K562 (cell line): ENCODE measurements around the gene SPIRE1. TPM values are rescaled to one million over a fixed set of nuclear protein-coding genes. Genes with fewer than 3 reads are reported as not detected.

Experiments
- ARID1B ChIP-seq: fragments of 450-650 bp; IDR thresholded peaks from 2 replicates; pipeline ENCODE4 v1.6.1; 2016; ENCODE audit warnings: antibody characterized with exemption, mild to moderate bottlenecking, inconsistent platforms
- BCL6 ChIP-seq: fragments of 250-450 bp; sonication (Bioruptor Pico); IDR thresholded peaks from 2 replicates; pipeline ENCODE4 v1.4.0; 2020
- ELK1 ChIP-seq: sonication (generic); formaldehyde crosslinking; IDR thresholded peaks from 2 replicates; pipeline ENCODE4 v1.8.1; 2022; ENCODE audit warnings: missing genetic modification reagents
- ERF ChIP-seq: fragments of 450-650 bp; formaldehyde crosslinking; IDR thresholded peaks from 2 replicates; pipeline ENCODE4 v1.4.0; 2020; ENCODE audit warnings: mild to moderate bottlenecking, mixed read lengths
- ESRRB ChIP-seq: fragments of 250-450 bp; sonication (Bioruptor Pico); IDR thresholded peaks from 2 replicates; pipeline ENCODE4 v1.5.0; 2020; ENCODE audit warnings: mild to moderate bottlenecking, moderate library complexity, borderline replicate concordance
- FOS ChIP-seq: IDR thresholded peaks from 3 replicates; pipeline ENCODE4 v1.6.1; 2011; ENCODE audit not compliant: insufficient read length; ENCODE audit errors: extremely low read depth
- GTF2F1 ChIP-seq: IDR thresholded peaks from 2 replicates; pipeline ENCODE4 v1.6.1; 2011; ENCODE audit warnings: low read depth, low read length, improper control_type of control experiment
- HLTF ChIP-seq: fragments of 450-650 bp; IDR thresholded peaks from 2 replicates; pipeline ENCODE4 v1.6.1; 2016
- ILK ChIP-seq: fragments of 450-650 bp; IDR thresholded peaks from 2 replicates; pipeline ENCODE4 v1.6.1; 2016; ENCODE audit warnings: missing genetic modification characterization, low read depth, mild to moderate bottlenecking, missing compliant biosample characterization, moderate library complexity, borderline replicate concordance
- JUN ChIP-seq, 2 experiments: sonication (generic) in 1 of 2; formaldehyde crosslinking in 1 of 2; IDR thresholded peaks; 2 replicates each; pipeline versions ENCODE4 v1.6.1 to v1.8.0; 2012 to 2022; ENCODE audit warnings: borderline replicate concordance in 2 of 2, mild to moderate bottlenecking in 2 of 2, improper control_type of control experiment in 1 of 2, low read depth in 1 of 2, low read length in 1 of 2, missing genetic modification reagents in 1 of 2
- MAFG ChIP-seq: fragments of 450-650 bp; conservative IDR thresholded peaks from 2 replicates; pipeline ENCODE4 v1.6.1; 2016; ENCODE audit warnings: missing genetic modification characterization, missing compliant biosample characterization
- MEIS2 ChIP-seq: fragments of 450-650 bp; IDR thresholded peaks from 2 replicates; pipeline ENCODE4 v1.6.1; 2014; ENCODE audit warnings: mild to moderate bottlenecking; ENCODE audit not compliant: partially characterized antibody
- NFE2 ChIP-seq: IDR thresholded peaks from 2 replicates; pipeline ENCODE4 v1.6.1; 2014; ENCODE audit warnings: antibody characterized with exemption, low read depth
- NFRKB ChIP-seq: fragments of 450-650 bp; IDR thresholded peaks from 2 replicates; pipeline ENCODE4 v1.6.1; 2016; ENCODE audit warnings: low read depth
- PKNOX1 ChIP-seq: fragments of 450-650 bp; IDR thresholded peaks from 2 replicates; pipeline ENCODE4 v1.6.1; 2016
- POU5F1 ChIP-seq: fragments of 150-350 bp; IDR thresholded peaks from 2 replicates; pipeline ENCODE4 v1.6.1; 2014; ENCODE audit warnings: borderline replicate concordance, low read length, low read depth, mild to moderate bottlenecking; ENCODE audit not compliant: partially characterized antibody
- RCOR1 ChIP-seq, 2 experiments: IDR thresholded peaks; 2 replicates each; pipeline ENCODE4 v1.6.1; 2012; ENCODE audit warnings: low read depth in 2 of 2, low read length in 2 of 2, borderline replicate concordance in 1 of 2, improper control_type of control experiment in 1 of 2
- SMARCE1 ChIP-seq: fragments of 450-650 bp; IDR thresholded peaks from 2 replicates; pipeline ENCODE4 v1.7.1; 2016; ENCODE audit warnings: mild to moderate bottlenecking
- ZNF134 ChIP-seq: fragments of 250-450 bp; sonication (Bioruptor Pico); conservative IDR thresholded peaks from 2 replicates; pipeline ENCODE4 v1.4.0; 2020
- ZNF217 ChIP-seq: sonication (generic); formaldehyde crosslinking; IDR thresholded peaks from 2 replicates; pipeline ENCODE4 v1.8.0; 2022; ENCODE audit warnings: mild to moderate bottlenecking, missing genetic modification reagents
- polyA plus RNA-seq, 8 experiments: library from polyadenylated mRNA; depleted of rRNA in 4 of 8; stranded (reverse) in 5 of 8; unstranded in 3 of 8; fragments of >200 nt; fragmentation: Nextera tagmentation in 2 of 8; fragmentation: Illumina TruSeq in 1 of 8; extraction: Ambion mirVana in 2 of 8; extraction: Trizol in 1 of 8; gene quantifications; 2 replicates each; pipeline versions ENCODE4 v1.2.1 to v1.2.3, GENCODE V29; 2011 to 2014; ENCODE audit warnings: inconsistent platforms in 1 of 8, missing spikeins in 1 of 8
- total RNA-seq, 7 experiments: library from RNA; depleted of rRNA in 6 of 7; stranded (reverse); fragments of >200 nt in 6 of 7; fragmentation: Illumina TruSeq in 2 of 7; extraction: Trizol in 2 of 7; gene quantifications; 2 replicates each; pipeline versions ENCODE4 v1.2.1 to v1.2.3, GENCODE V29; 2011 to 2021; ENCODE audit warnings: low replicate concordance in 1 of 7
- TF ChIP-seq, protein P1 (sequence below): fragments of 450-650 bp; formaldehyde crosslinking; IDR thresholded peaks from 2 replicates; pipeline ENCODE4 v1.4.0; 2022; ENCODE audit warnings: missing genetic modification characterization
- TF ChIP-seq, protein P2 (sequence below): fragments of 250-450 bp; sonication (Bioruptor Pico); IDR thresholded peaks from 2 replicates; pipeline ENCODE4 v1.4.0; 2020

SPIRE1 gene
- total and polyA plus RNA-seq, 9 of the 15 experiments (the other 6 are each of a cell fraction or from before 2014, with no cell fraction given): 2.9 to 14.0 (median 10.2) TPM

DNA sequence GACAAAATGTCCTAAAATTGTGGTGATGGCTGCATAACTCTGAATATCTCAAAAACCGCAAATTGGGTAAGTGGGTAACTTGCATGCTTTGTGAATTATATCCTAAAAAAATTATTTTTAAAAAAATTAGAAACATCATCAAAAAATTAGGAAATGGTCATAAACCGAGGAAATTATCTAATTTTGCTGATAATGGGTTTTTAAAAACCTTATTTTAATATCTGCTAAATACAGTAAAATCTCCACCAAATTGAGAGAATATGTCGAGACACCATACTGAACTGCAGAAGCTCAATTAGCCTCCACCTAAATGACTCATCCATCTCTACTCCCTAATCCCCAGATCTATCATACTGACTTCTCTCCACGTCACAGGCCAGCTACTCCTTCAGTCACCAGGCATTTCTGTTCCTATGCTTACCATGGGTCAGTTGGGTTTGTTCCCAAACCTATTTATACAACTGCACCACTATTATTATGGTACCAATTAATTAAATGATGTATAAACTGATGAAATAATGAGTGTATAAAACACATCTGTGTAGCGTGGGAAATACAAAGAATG is 36.1 kb downstream of the SPIRE1 start (continued):
- TF ChIP-seq, protein P1, sequence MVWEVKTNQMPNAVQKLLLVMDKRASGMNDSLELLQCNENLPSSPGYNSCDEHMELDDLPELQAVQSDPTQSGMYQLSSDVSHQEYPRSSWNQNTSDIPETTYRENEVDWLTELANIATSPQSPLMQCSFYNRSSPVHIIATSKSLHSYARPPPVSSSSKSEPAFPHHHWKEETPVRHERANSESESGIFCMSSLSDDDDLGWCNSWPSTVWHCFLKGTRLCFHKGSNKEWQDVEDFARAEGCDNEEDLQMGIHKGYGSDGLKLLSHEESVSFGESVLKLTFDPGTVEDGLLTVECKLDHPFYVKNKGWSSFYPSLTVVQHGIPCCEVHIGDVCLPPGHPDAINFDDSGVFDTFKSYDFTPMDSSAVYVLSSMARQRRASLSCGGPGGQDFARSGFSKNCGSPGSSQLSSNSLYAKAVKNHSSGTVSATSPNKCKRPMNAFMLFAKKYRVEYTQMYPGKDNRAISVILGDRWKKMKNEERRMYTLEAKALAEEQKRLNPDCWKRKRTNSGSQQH: no peak
- TF ChIP-seq SMARCE1: peak; percentile 77; the same call in 1 of the 2 replicates
- TF ChIP-seq BCL6 (CRISPR knock-in tag): no peak
- peak; percentile 50; the same call in 1 of the 2 replicates for TF ChIP-seq ARID1B
- TF ChIP-seq, protein P2, sequence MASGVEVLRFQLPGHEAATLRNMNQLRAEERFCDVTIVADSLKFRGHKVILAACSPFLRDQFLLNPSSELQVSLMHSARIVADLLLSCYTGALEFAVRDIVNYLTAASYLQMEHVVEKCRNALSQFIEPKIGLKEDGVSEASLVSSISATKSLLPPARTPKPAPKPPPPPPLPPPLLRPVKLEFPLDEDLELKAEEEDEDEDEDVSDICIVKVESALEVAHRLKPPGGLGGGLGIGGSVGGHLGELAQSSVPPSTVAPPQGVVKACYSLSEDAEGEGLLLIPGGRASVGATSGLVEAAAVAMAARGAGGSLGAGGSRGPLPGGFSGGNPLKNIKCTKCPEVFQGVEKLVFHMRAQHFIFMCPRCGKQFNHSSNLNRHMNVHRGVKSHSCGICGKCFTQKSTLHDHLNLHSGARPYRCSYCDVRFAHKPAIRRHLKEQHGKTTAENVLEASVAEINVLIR (CRISPR knock-in tag): peak; percentile 44; the same call in 1 of the 2 replicates
- no peak for TF ChIP-seq ZNF134 (CRISPR knock-in tag)
- peak; percentile 69 for TF ChIP-seq MAFG (tag)
- no peak for TF ChIP-seq HLTF
- no peak for TF ChIP-seq ILK
- no peak for TF ChIP-seq NFRKB
- 0 out of 4 replicates have a peak, but pooled peaks of 1 of the 2 experiments have one; percentile 29 for TF ChIP-seq RCOR1 (IDR thresholded peaks at IDR 0.05; ENCODE audit: borderline replicate concordance in 1 of 2, low read depth in 2 of 2, low read length in 2 of 2)
- 0 out of 2 replicates have a peak, but pooled peaks have one; percentile 19 for TF ChIP-seq NFE2
- TF ChIP-seq ZNF217 (CRISPR knock-in tag): no peak
- TF ChIP-seq JUN (IDR thresholded peaks at IDR 0.05; ENCODE audit: borderline replicate concordance, low read depth, low read length): peak; percentile 76
- TF ChIP-seq JUN (CRISPR knock-in tag; IDR thresholded peaks at IDR 0.05; ENCODE audit: borderline replicate concordance): no peak
- peak; percentile 72 for TF ChIP-seq PKNOX1
- TF ChIP-seq MEIS2: peak; percentile 75
- no peak for TF ChIP-seq ESRRB
- no peak for TF ChIP-seq ELK1 (CRISPR knock-in tag)
- TF ChIP-seq POU5F1: no peak
- peak; percentile 43 for TF ChIP-seq FOS
- TF ChIP-seq ERF (CRISPR knock-in tag): no peak
- TF ChIP-seq GTF2F1: no peak
